ENCODE measurements around the gene LY6G5C.

DNA sequence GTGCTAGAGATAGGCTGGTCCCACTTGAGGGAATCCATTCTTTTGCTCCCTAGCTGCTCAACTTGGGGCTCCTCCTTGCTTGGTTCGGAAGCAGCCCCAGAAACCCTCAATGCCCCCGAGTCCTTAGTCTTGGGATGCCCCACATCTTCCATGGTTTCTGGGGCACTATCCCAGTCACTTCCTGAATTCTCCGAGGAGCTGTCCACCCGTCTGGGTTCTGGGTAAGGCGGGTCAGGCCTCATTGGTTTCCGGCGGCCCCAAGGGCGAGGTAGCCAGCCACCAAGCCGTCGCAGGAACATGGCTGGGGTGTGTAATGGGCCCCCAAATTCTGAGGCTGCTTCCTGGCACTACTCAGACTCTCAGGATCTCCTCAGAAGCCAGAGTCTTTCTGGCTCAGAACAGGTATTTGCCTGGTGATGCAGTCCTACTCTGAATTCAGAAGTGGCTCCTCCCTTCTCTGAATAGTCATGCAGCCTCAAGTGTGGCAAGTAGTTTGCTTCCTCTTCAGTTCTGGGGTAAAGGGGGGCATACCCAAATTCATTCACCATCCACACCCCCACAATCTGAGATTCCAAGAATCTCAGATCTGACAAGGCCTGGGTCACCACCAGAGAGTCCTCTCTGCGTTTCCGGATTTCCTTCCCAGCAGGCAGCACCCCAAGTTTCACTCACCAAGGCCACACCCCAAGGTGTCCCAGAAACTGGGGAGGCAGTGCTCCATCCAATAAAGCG is 21.1 kb downstream of the LY6G5C start:
- TF ChIP-seq, protein P1, sequence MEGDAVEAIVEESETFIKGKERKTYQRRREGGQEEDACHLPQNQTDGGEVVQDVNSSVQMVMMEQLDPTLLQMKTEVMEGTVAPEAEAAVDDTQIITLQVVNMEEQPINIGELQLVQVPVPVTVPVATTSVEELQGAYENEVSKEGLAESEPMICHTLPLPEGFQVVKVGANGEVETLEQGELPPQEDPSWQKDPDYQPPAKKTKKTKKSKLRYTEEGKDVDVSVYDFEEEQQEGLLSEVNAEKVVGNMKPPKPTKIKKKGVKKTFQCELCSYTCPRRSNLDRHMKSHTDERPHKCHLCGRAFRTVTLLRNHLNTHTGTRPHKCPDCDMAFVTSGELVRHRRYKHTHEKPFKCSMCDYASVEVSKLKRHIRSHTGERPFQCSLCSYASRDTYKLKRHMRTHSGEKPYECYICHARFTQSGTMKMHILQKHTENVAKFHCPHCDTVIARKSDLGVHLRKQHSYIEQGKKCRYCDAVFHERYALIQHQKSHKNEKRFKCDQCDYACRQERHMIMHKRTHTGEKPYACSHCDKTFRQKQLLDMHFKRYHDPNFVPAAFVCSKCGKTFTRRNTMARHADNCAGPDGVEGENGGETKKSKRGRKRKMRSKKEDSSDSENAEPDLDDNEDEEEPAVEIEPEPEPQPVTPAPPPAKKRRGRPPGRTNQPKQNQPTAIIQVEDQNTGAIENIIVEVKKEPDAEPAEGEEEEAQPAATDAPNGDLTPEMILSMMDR (conservative IDR thresholded peaks at IDR 0.05; ENCODE audit: low read depth in 2 of 2), result no peak
- no peak for TF ChIP-seq EZH2phosphoT487 (IDR thresholded peaks at IDR 0.05; ENCODE audit: unreplicated experiment)
- TF ChIP-seq ZNF331 (CRISPR knock-in tag; IDR thresholded peaks at IDR 0.05; ENCODE audit: low read depth), result no peak
- TF ChIP-seq POLR2AphosphoS5 (IDR thresholded peaks at IDR 0.05; ENCODE audit: low read depth), result no peak

Measured in GM23338 (cell line).